Skin of body (tissue), 2 donors: ENCODE data around the gene RBP4. TPM values are rescaled to one million over a fixed set of nuclear protein-coding genes. Genes with fewer than 3 reads are reported as not detected.
"Not testable (repeated sequence)": the region's sequence is repeated elsewhere in the genome, so short reads cannot be mapped to it uniquely, and the experiment has no call there.

Source experiments
- DNase-seq: peaks from one replicate; lab custom pipeline; 2025; lab: John Stamatoyannopoulos, UW
- total RNA-seq: library from RNA; depleted of rRNA; stranded (reverse); fragments of >200 nt; gene quantifications from one replicate; pipeline ENCODE4 v1.2.3, GENCODE V29; 2014

The RBP4 gene
- total RNA-seq, 1 donor from 2014 or later = 55.5 TPM

DNA sequence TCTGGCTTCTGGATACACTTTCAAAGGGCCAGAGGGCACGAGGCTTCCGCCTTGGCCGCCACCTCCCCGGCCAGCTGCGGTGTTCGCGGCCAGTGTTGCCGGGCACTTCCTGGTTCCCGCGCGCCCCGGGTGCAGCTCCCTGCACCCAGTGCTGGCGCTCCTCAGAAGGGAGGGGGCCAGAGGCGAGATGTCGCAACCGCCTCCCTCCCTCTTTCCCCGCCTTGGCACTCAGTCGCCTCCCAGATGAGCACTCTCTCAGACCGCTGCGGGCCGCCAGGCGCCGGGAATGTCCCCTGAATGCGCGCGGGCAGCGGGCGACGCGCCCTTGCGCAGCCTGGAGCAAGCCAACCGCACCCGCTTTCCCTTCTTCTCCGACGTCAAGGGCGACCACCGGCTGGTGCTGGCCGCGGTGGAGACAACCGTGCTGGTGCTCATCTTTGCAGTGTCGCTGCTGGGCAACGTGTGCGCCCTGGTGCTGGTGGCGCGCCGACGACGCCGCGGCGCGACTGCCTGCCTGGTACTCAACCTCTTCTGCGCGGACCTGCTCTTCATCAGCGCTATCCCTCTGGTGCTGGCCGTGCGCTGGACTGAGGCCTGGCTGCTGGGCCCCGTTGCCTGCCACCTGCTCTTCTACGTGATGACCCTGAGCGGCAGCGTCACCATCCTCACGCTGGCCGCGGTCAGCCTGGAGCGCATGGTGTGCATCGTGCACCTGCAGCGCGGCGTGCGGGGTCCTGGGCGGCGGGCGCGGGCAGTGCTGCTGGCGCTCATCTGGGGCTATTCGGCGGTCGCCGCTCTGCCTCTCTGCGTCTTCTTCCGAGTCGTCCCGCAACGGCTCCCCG is 34.4 kb downstream of the RBP4 start, which contains the start of gene FFAR4:
TSS of gene FFAR4 (plus strand) at position 231 of the 842 bp plus-strand sequence. CDS start at position 287, 56 bp downstream.
- DNase-seq = no peak

DNA sequence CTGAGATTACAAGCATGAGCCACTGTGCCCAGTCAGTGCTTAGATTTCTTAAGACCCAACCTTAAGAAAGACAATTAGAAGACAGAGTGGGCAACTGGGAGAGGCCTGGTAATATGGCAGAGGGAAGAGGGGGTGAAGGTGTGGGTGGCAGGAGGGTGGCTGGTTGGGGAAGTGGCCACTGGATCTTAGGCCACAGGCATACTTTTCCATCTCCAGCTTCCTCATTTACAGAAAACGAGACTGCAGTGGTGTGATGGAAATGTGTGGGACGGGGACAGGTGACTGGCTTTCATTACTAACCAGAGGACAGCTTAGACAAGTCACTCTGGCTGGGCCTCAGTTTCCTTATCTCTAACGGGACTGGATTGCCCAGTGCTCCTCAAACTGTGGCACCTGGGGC is 35.6 kb downstream of the RBP4 start:
- no peak for DNase-seq

DNA sequence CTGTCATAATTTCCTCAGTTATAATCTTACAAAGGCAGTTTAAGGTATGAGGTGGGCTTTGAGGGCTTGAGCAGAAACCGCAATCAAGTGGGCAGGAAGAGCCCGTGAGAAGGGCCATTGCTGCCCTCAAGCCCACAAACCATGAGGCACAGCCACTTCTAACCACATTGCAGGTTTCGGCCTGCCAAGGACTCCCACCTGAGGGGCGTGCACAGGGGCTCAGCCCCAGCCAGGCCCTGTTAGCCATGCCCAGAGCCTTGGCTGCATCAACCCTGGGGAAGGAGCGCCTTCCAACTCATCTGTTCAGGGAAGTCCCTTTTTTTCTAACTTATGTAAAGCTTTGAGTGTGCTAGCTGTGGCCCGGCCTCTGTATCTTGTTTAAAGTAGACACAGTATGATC is 40.5 kb downstream of the RBP4 start:
- no peak for DNase-seq

DNA sequence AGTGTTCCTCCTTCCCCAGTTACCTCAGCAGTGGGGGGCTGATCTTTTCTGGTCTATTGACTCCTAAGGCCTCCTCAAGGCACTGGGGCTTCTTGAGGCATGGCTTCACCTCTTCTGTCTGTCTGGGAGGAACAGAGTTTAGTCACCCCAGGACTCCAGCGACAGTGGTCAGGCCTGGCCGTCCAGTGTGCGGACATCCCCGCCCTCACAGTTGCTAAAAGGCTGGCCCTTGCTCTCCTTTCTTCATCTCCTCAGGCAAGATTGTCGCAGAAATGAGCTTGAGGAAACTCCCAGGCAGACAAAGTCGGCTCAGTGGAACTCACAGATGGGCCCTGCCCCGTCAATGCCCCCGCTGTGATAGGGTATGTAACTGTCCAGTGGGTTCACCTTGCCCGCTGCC is 41.5 kb downstream of the RBP4 start:
- no peak for DNase-seq

DNA sequence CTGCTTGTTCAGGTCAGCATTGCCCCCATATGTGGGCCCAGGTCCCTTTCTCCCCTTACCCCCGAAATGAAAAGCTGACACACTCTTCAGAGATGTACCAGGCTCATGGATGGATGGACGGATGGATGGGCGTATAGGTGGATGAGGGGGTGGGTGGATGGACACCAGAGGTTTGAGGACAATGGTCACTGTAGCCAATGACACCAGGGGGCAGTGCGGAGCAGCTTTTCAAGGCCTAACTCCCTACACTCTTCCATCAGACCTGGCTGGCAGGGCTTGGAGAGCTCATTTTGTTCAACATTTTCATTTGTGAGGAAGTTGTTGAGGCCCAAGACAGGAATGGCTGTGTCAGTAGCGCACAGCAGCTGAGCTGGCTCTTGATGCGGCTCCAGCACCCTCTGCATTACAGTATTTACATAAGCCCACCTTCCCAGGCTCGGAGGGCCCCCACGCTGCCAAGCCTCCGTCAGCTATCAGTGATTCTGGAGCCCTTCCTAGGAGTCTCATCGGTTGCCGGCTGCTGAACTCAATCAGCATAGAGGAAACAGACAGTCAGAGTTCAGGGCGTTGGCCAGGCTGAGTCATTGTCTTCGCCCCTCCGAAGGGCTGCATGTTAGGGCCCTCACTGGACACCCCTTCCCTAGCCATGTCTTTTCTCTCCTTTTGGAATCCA is 46.1 kb downstream of the RBP4 start:
- DNase-seq = no peak

DNA sequence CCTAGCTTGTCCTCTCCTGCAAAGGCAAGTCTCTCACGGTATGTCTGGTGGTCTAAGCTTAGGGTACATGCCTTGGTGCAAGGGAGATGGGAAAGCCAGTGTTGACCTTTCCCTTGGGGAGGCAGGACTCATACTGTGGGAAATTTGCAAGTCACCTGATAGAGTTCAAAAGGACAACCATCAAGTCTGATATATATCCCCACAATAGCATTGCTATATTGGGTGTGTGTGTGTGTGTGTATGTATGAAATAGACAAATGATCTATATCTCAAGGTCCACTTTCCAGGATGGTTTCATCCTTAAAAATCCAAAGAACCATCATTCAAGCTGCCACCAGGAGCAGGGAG is 46.7 kb downstream of the RBP4 start:
- no peak for DNase-seq

DNA sequence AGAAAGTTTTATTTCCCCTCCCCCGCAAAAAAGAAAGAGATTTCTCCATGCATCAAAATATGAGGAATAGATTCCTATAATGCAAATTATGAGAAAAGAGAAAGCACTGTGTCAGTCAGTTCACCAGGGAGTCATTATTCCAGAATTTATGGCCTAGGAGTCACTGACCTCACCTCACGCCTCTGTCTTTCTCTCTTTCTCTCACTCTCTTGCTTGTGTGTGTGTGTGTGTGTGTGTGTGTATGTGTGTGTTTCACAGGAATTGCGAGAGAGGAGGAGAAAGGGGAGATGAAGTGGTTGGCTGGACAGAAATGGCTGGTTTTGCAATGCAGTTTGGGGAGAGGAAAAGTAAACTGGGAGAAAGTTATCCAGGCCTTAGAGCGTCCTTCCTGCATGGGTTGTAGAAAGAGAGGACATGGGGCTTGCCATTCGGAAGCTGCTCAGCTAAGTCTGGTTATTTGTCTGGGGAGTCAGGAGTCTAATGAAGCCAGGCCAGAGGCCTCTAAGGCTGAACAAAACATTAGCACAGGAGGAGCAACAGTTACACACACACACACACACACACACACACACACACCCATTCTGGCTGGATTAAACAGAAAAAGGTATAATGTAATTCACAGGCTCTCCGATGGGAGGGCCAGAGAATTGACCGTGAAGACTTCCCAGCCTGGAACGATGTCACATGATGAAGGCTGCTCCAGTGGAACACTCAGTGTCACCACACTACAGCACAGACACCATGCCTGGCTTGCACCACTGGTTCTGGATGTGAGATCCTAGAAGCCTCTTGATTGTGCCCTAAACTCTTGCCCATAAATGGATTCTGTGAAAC is 47.3 kb downstream of the RBP4 start:
- DNase-seq = no peak

DNA sequence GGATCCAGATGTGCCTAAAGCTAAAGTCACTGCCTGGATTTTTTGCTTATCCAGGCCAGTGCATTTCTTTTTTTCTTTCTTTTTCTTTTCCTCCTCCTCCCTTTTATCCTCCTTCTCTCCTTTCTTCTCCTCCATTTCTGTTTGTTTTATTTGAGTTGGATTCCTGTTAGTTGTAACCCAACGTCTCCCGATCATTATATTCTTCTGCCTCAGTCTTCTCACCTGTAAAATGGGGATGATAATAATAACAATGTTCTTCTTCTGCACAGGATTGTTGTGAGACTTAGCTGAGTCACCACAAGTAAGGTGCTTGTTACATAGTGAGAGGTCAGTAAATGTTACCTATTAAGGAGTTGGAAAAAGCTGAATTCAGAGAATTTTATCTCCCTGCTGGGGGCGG is 48.3 kb downstream of the RBP4 start:
- no peak for DNase-seq

DNA sequence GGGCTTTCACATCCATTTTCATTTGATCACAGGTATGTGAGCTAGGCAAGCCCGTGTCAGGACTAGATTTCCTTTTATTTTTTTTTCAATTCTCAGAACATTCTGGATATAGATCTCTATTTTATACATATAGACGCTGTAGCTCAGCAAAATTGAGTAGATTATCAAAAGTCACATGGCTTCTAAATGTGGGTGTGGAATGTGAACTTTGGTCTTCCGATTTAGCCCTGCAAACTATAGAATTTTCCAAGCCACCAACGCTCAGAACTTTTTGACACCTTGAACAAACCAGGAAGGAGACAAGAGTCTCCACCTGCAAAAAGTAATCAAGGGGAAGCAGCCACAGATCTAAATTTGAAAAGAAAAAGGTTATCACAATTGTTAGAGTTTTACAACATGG is 50.4 kb downstream of the RBP4 start:
- no peak for DNase-seq

DNA sequence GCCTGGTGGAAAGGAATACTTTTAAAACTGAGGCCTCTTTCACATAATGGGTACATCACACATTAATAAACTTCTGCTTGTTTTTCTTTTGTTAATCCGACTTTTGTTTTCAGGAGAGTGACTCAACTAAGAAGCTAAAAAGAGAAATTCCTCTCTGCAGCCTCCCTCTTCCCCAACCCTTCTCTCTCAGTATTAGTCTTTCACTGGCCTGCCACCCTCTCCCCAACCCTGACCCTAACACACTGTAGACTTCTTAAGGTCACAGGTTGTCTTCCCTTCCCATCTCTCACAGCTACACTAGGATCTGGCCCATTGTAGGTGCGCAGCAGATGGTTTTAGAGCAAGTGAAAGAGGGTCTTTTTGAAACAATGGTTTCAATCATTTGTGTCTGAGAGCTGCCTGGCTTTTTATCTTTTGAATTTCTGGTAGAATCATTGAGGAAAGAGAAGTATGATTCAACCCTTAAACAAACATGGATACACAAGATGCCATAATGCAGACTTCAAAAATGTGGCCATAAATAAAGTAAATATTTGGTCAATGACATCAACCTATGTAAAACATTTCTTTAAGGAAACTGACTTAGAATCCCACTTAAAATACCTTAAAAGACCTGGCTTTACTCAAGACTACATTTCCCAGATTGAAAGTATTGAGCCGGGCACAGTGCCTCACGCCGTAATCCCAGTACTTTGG is 52.5 kb downstream of the RBP4 start:
- DNase-seq = no peak

DNA sequence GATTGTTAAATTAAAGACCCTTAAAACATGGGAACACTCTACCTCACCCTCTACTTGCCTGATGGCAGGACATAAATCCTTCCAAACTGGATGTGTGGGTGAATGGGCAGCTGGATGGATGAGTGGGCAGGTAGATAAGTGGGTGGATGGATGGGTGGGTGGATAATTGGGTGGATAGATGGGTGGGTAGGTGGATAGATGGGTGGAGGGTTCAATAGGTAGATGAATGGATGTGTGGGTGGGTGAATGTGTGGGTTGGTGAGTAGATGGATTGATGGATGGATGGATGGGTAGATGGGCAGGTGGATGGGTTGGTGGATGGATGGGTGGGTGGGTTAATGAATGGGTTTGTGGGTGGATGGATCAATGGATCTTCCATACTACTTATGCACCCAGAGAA is 53.5 kb downstream of the RBP4 start:
- no peak for DNase-seq

DNA sequence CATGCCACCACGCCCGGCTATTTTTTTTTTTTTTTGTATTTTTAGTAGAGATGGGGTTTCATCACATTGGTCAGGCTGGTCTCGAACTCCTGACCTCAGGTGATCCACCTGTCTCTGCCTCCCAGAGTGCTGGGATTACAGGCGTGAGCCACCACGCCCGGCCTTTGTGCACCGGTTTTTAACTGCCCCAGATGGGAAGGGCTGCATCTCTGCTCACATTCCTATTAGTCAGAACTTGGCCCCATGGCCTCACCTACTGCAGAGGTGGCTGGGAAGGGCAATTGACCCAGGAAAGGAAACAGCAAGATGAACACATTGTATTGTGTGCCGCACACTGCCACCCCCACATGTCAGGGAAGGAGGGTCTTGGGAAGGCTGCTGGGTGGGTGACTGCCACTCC is 54.0 kb downstream of the RBP4 start:
- not testable (repeated sequence) for DNase-seq

DNA sequence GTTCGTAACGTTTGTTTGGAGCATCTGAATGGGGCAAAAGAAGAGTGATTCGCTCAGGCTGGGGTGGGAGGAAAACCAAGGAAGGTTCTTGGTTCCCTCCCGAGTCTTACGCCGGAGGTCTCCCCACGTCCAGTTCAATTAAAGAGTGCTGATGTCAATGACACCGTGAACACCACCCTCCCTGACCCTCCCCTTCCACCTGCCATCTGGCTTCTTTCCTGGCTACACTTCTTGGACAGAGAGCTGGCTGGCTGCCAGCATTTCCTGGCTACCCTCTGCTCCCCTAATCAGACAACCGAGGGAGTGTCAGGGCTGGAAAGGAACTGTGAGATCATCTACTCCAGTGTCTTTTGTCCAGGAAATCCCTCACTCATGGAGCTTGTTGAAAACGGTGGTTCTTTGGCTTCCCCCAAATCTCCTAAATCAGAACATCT is 58.7 kb downstream of the RBP4 start:
- DNase-seq = peak; percentile 46

Other genes with a start within 250 kb of the RBP4 start
- 90.4 TPM for gene MYOF, start 118.9 kb downstream of the RBP4 start, total RNA-seq
- 7.8 TPM for gene CEP55, start 104.6 kb downstream of the RBP4 start, total RNA-seq
- 1.6 TPM for gene FFAR4, start 34.6 kb downstream of the RBP4 start, total RNA-seq
- not detected for gene PDE6C, start 11.3 kb upstream of the RBP4 start, total RNA-seq
- 30.9 TPM for gene FRA10AC1, start 101.4 kb upstream of the RBP4 start, total RNA-seq
- gene LGI1, start 156.7 kb upstream of the RBP4 start, total RNA-seq = 2.6 TPM